ENCODE measurements around the gene UQCRQ. TPM values are rescaled to one million over a fixed set of nuclear protein-coding genes. Genes with fewer than 3 reads are reported as not detected.

The UQCRQ gene
- polyA plus RNA-seq, 3 donors from 2014 or later, result 554 to 923 (median 597) TPM

DNA sequence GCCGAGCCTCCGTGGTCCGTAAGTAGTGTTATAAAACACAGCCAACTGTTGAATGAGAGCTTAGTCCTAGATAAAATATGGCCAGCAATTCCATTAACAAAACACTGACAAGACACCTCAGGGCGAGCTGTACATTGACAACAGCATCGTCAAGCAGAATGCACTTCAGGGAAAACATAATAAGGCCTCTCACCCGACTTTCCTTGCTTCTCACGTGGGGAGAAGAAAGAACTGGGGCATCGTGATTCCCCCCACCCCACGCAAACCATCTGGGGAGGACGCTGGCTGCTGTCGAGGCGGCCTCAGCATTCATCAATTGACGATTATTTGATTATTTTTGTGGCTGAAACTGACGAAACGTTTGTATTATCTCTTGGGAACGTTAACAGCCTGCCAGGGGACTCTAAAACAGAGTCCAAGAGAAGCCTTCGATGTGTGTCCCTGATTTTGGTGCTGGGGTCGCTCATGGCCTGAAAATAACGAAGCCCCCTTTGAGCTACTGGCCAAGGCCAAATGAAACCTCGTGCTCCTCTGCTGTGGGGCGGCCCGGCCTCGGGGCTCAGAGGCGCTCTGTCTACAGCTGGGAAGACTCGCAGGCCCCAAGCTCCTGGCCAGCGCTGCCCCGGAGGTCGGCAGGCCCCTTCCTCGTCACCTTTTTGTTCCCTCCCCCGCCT lies 637 bp upstream of the UQCRQ start:
- Mint-ChIP-seq H3K9me3 (no peaks in the 10 kb centered on the region), H3K36me3 (no peaks in the 10 kb centered on the region), H3K4me3 (peak overlapping the region; percentile 98 to 100 (median 99)), H3K4me1 (peaks cover 23 to 36% of the 10 kb centered on the region in 2 donors), H3K27ac (peak overlapping the region; percentile 99 to 100 (median 100)), H3K27me3 (ENCODE audit: low read depth in 3 of 3) (peaks cover 3 to 13% (median 12%) of the 10 kb centered on the region in 3 donors)
- no peak for DNase-seq

DNA sequence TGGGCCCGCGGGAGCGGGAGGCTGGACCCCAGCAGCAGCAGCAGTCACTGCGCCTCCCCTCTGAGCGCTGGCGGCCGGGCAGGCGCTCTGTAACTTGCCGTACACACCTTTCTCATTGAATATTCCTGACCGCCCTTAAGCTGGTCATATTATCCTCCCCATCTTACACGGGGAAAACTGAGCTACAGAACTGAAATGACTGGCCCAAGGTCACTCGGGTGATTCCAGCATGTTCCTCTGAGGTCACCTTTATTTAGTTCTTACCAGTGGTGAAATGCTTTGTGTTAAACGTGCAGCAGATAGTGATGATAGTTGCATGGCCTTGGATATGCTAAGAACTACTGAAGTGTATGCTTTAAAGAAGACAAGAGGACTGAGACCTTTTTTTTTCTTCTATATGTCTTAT lies 607 bp downstream of the UQCRQ start:
- Mint-ChIP-seq H3K4me3 (peak overlapping the region; percentile 98 to 100 (median 99)), H3K4me1 (peaks cover 23 to 36% of the 10 kb centered on the region in 2 donors), H3K36me3 (no peaks in the 10 kb centered on the region), H3K9me3 (no peaks in the 10 kb centered on the region), H3K27me3 (ENCODE audit: low read depth in 3 of 3) (peaks cover 3 to 15% (median 13%) of the 10 kb centered on the region in 3 donors), H3K27ac (peak overlapping the region; percentile 99 to 100 (median 100))
- no peak for DNase-seq

DNA sequence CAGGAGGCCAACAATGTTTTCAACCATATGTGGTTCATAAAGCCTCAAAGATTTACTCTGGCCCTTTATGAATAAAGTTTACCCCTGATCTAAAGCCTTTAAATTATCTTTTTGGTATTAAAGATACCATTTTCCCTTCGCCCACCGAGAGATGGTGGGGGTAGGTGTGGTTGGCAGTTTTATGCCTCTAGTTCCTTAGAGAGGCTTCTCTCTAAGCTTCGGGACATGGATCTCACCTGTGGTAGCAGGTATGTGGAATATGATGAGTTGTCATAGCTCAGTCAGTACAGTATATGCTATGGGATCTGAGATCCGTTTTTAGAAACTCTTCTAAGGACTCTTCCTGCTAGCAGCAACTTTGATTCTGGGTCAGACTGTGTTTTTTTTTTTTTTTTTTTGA lies 2.3 kb downstream of the UQCRQ start:
- DNase-seq, result no peak
- H3K4me1 Mint-ChIP-seq, result peaks cover 23 to 36% of the 10 kb centered on the region in 2 donors
- peak overlapping the region in 4 of 5 donors; percentile 18 to 100 (median 47) for H3K4me3 Mint-ChIP-seq
- peaks cover 0 to 4% (median 0%) of the 10 kb centered on the region in 3 donors for H3K36me3 Mint-ChIP-seq
- H3K9me3 Mint-ChIP-seq, result no peaks in the 10 kb centered on the region
- H3K27ac Mint-ChIP-seq, result peak overlapping the region; percentile 53 to 100 (median 99)
- peaks cover 4 to 15% (median 13%) of the 10 kb centered on the region in 3 donors for H3K27me3 Mint-ChIP-seq (ENCODE audit: low read depth in 3 of 3)

DNA sequence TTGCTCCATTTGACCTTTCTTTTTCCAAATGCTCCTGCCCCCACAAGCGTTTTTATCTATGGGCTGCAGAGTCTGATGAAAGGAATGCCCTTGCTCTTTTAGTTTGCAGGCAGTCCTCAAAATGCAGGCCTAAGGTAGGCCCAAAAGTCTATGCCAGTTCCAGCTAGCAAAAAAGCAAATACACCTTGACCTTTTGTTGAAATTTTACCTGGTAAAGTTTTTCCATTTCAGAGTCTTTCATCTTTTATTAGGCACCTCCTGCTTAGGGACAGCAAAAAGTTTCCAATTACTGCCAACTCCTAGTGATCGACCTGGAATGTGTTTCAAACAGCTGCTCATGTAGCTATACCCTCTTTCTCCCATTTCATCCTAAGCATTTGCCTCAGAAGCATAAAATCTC lies 4.4 kb downstream of the UQCRQ start:
- Mint-ChIP-seq H3K4me1 (peaks cover 16 to 29% of the 10 kb centered on the region in 2 donors), H3K9me3 (no peaks in the 10 kb centered on the region), H3K27me3 (ENCODE audit: low read depth in 3 of 3) (peaks cover 4 to 13% (median 11%) of the 10 kb centered on the region in 3 donors), H3K4me3 (no peak overlapping the region), H3K27ac (peak overlapping the region in 3 of 6 donors; percentile 11 to 45 (median 15)), H3K36me3 (peaks cover 0 to 4% (median 0%) of the 10 kb centered on the region in 3 donors)
- DNase-seq, result no peak

DNA sequence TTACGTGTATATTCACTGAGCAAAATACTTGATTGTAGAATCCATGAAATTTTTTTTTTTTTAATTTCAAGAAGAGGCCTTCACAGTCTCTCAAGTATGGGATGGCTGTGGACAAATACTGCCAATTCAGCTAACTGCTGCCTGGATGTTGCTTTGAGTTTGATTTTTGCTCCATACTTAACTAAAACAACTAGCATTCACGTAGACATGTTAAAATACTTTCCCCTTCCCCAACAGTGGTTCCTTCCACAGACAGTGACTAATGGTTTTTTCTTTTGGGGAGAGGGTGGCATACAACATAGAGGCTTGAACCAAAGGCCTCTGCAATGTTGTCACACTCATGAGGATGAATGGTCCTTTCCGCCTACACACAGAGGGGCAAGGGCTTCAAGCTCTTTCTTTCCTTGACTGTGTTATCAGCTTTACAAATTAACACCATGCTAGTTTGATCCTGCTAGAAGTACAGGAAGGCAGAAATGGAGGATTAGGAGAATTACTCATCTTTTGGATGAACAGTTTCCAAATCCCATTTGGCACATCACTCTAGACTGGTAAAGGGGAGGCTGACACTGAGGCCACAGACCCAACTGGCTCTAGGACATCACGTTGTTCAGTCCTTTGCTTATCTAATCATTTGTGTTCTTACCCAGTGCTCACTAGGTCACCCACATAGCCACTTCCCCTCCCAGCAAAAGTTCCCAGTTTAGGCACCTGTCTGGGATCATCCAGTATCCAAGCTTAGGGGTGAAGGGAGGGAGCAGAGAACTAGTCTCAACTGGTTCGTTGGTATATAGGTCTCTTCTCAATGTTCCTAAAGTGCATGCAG lies 5.2 kb downstream of the UQCRQ start:
- Mint-ChIP-seq H3K27me3 (ENCODE audit: low read depth in 3 of 3) (peaks cover 1 to 7% (median 4%) of the 10 kb centered on the region in 3 donors), H3K4me1 (peaks cover 9 to 20% of the 10 kb centered on the region in 2 donors), H3K36me3 (peaks cover 0 to 4% (median 0%) of the 10 kb centered on the region in 3 donors), H3K27ac (peak overlapping the region in 2 of 6 donors; percentile 22 to 55), H3K9me3 (no peaks in the 10 kb centered on the region), H3K4me3 (no peak overlapping the region)
- no peak for DNase-seq

DNA sequence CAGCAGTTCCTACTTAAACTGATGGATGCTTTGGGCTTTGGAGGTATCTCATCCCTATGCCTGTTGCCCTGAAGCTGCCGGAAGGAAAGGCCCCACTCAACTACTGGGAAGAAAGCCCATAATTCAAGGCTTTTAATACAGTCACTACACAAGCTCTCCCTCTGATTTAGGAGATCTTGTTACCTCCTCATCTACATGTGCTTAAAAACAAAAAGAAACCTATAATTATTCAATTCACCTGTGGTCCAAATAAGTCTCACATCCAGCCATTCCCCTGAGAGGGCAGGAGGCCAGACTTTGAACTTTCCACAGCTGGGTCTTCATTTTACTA lies 6.3 kb downstream of the UQCRQ start:
- peaks cover 0 to 4% (median 0%) of the 10 kb centered on the region in 3 donors for H3K36me3 Mint-ChIP-seq
- peaks cover 1 to 4% (median 3%) of the 10 kb centered on the region in 3 donors for H3K27me3 Mint-ChIP-seq (ENCODE audit: low read depth in 3 of 3)
- no peaks in the 10 kb centered on the region for H3K9me3 Mint-ChIP-seq
- H3K4me3 Mint-ChIP-seq, result no peak overlapping the region
- H3K27ac Mint-ChIP-seq, result peak overlapping the region in 1 of 6 donors; percentile 84
- DNase-seq, result no peak
- peaks cover 0 to 11% of the 10 kb centered on the region in 2 donors for H3K4me1 Mint-ChIP-seq

- no peaks in the 10 kb centered on the region for H3K9me3 Mint-ChIP-seq
- H3K4me3 Mint-ChIP-seq, result no peak within 1 kb of the TSS
- H3K27me3 Mint-ChIP-seq (ENCODE audit: low read depth in 3 of 3), result peaks cover 1 to 4% (median 3%) of the 10 kb centered on the region in 3 donors
- H3K27ac Mint-ChIP-seq, result peak within 1 kb of the TSS in 4 of 6 donors; percentile 20 to 84 (median 27)
- no peak for DNase-seq
- H3K4me1 Mint-ChIP-seq, result peaks cover 0 to 7% of the 10 kb centered on the region in 2 donors
- peaks cover 0 to 6% (median 3%) of the 10 kb centered on the region in 3 donors for H3K36me3 Mint-ChIP-seq
Measured at GRCh38 chr5:132873119-132873929, 6.9 kb downstream of the UQCRQ start, which contains the start of gene LEAP2. LEAP2 (plus strand) TSS chr5:132873668; CDS start chr5:132873695, 27 bp downstream.

GRCh38 chr5:132873930-132874271 lies 7.5 kb downstream of the UQCRQ start:
- Mint-ChIP-seq H3K27me3 (ENCODE audit: low read depth in 3 of 3) (peaks cover 1 to 4% (median 3%) of the 10 kb centered on the region in 3 donors), H3K4me1 (peaks cover 0 to 1% of the 10 kb centered on the region in 2 donors), H3K27ac (peak overlapping the region in 2 of 6 donors; percentile 20 to 22), H3K4me3 (no peak overlapping the region), H3K9me3 (no peaks in the 10 kb centered on the region), H3K36me3 (peaks cover 0 to 7% (median 7%) of the 10 kb centered on the region in 3 donors)
- DNase-seq, result no peak

- DNase-seq, result no peak
- Mint-ChIP-seq H3K4me1 (no peaks in the 10 kb centered on the region), H3K36me3 (peaks cover 0 to 21% (median 11%) of the 10 kb centered on the region in 3 donors), H3K4me3 (no peak overlapping the region), H3K27me3 (ENCODE audit: low read depth in 3 of 3) (peaks cover 0 to 1% (median 0%) of the 10 kb centered on the region in 3 donors), H3K27ac (no peak overlapping the region), H3K9me3 (no peaks in the 10 kb centered on the region)
Measured at GRCh38 chr5:132876020-132876759, 9.7 kb downstream of the UQCRQ start.

GRCh38 chr5:132877466-132877865 lies 11.0 kb downstream of the UQCRQ start:
- no peak for DNase-seq
- no peaks in the 10 kb centered on the region for H3K9me3 Mint-ChIP-seq
- H3K36me3 Mint-ChIP-seq, result peaks cover 0 to 22% (median 13%) of the 10 kb centered on the region in 3 donors
- H3K4me1 Mint-ChIP-seq, result no peaks in the 10 kb centered on the region
- no peak overlapping the region for H3K27ac Mint-ChIP-seq
- H3K4me3 Mint-ChIP-seq, result no peak overlapping the region
- peaks cover 0 to 1% (median 0%) of the 10 kb centered on the region in 3 donors for H3K27me3 Mint-ChIP-seq (ENCODE audit: low read depth in 3 of 3)

GRCh38 chr5:132877938-132878337 lies 11.5 kb downstream of the UQCRQ start:
- Mint-ChIP-seq H3K4me3 (no peak overlapping the region), H3K36me3 (peaks cover 4 to 25% (median 9%) of the 10 kb centered on the region in 3 donors), H3K27ac (no peak overlapping the region), H3K4me1 (no peaks in the 10 kb centered on the region), H3K27me3 (ENCODE audit: low read depth in 3 of 3) (no peaks in the 10 kb centered on the region), H3K9me3 (no peaks in the 10 kb centered on the region)
- DNase-seq, result no peak

DNA sequence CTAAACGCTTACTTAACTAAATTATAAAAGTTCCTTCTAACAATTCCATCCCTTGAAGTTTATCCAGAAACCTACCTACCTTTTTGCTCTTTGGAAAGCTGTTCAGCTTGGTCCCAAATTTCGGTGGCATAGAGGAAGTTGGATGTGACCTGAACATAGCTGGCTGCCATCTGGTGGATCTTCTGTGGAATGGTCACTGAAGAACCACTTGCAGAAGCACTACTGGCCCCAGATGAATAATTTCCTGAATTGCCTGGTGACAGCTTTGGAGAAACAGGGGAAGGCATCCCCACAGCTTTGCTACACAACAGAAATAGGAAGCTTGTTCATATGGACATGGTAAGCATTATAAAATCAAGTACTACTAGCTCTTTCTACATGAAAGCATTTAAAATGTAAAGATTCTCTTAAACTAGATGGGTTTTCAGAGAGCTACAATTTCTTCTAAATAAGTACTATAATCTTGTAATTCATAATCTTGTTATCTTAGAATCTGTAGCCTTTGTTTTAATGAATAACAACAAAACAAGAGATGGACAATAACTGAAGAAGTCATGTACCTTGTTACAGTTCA lies 16.9 kb downstream of the UQCRQ start:
- DNase-seq, result peak; percentile 22 to 29 (median 22)
- H3K36me3 Mint-ChIP-seq, result peaks cover 11 to 61% (median 22%) of the 10 kb centered on the region in 3 donors
- H3K9me3 Mint-ChIP-seq, result no peaks in the 10 kb centered on the region
- no peak overlapping the region for H3K4me3 Mint-ChIP-seq
- H3K4me1 Mint-ChIP-seq, result peaks cover 0 to 10% of the 10 kb centered on the region in 2 donors
- H3K27ac Mint-ChIP-seq, result peak overlapping the region; percentile 43 to 70 (median 55)
- peaks cover 0 to 1% (median 0%) of the 10 kb centered on the region in 3 donors for H3K27me3 Mint-ChIP-seq (ENCODE audit: low read depth in 3 of 3)

Data from immature natural killer cell (primary cell).